GM23248 (cell line): ENCODE measurements around the gene DYRK1B. TPM values are rescaled to one million over a fixed set of nuclear protein-coding genes. Genes with fewer than 3 reads are reported as not detected.

Experiments
- DNase-seq: peaks from one replicate; pipeline ENCODE4 v3.0.0-alpha.2; 2015
- H2AFZ ChIP-seq: fragments of 200-600 bp; sonication (generic); 2 replicates; pipeline ENCODE4 v1.6.1; 2016; ENCODE audit warnings: antibody characterized with exemption
- H3F3A ChIP-seq: fragments of 200-600 bp; sonication (generic); 2 replicates; pipeline ENCODE4 v1.6.1; 2016; ENCODE audit warnings: mild to moderate bottlenecking, antibody characterized with exemption, mixed run types; ENCODE audit not compliant: insufficient read depth
- H3K27ac ChIP-seq: fragments of 200-600 bp; sonication (generic); 2 replicates; pipeline ENCODE4 v1.5.1; 2016; ENCODE audit warnings: mild to moderate bottlenecking
- H3K27me3 ChIP-seq: fragments of 200-600 bp; sonication (generic); replicated peaks from 2 replicates; pipeline ENCODE4 v1.6.1; 2016; ENCODE audit warnings: mild to moderate bottlenecking; ENCODE audit not compliant: insufficient read depth
- H3K36me3 ChIP-seq: fragments of 200-600 bp; sonication (generic); 2 replicates; pipeline ENCODE4 v1.6.1; 2016; ENCODE audit warnings: low read depth, mild to moderate bottlenecking
- H3K4me1 ChIP-seq: fragments of 200-600 bp; sonication (generic); 2 replicates; pipeline ENCODE4 v1.6.1; 2016; ENCODE audit warnings: mild to moderate bottlenecking; ENCODE audit not compliant: insufficient read depth
- H3K4me2 ChIP-seq: fragments of 200-600 bp; sonication (generic); one replicate; pipeline ENCODE4 v1.6.1; 2016; ENCODE audit warnings: mild to moderate bottlenecking; ENCODE audit not compliant: unreplicated experiment
- H3K4me3 ChIP-seq: fragments of 200-600 bp; sonication (generic); 2 replicates; pipeline ENCODE4 v1.5.1; 2016; ENCODE audit warnings: mild to moderate bottlenecking
- H3K79me2 ChIP-seq: fragments of 200-600 bp; sonication (generic); 2 replicates; pipeline ENCODE4 v1.6.1; 2016; ENCODE audit warnings: mild to moderate bottlenecking; ENCODE audit not compliant: insufficient read depth
- H3K9ac ChIP-seq: fragments of 200-600 bp; sonication (generic); 2 replicates; pipeline ENCODE4 v1.6.1; 2016; ENCODE audit warnings: mild to moderate bottlenecking
- H3K9me2 ChIP-seq: fragments of 200-600 bp; sonication (generic); 2 replicates; pipeline ENCODE4 v1.6.1; 2016; ENCODE audit warnings: mixed run types, mild to moderate bottlenecking, moderate library complexity; ENCODE audit not compliant: insufficient read depth
- H3K9me3 ChIP-seq: fragments of 200-600 bp; sonication (generic); one replicate; pipeline ENCODE4 v1.6.1; 2017; ENCODE audit warnings: low read depth
- H4K20me1 ChIP-seq: fragments of 200-600 bp; sonication (generic); 2 replicates; pipeline ENCODE4 v1.6.0; 2016; ENCODE audit not compliant: insufficient read depth
- EZH2 ChIP-seq: fragments of 200-600 bp; sonication (generic); IDR thresholded peaks from 2 replicates; pipeline ENCODE4 v1.6.1; 2018; ENCODE audit warnings: antibody characterized with exemption, mild to moderate bottlenecking; ENCODE audit not compliant: insufficient read depth, poor library complexity, severe bottlenecking
- EZH2phosphoT487 ChIP-seq: fragments of 200-600 bp; sonication (generic); IDR thresholded peaks from 2 replicates; pipeline ENCODE4 v1.6.1; 2018; ENCODE audit warnings: antibody characterized with exemption, moderate library complexity, mild to moderate bottlenecking, low read depth; ENCODE audit not compliant: insufficient read depth
- WGBS, 2 experiments: methylation state at CpG; one replicate each; pipeline ENCODE4 v1.1.6; 2015 to 2017; ENCODE audit warnings: low lambda C conversion rate in 2 of 2, low coverage in 1 of 2; ENCODE audit errors: missing lambda C conversion rate in 2 of 2; 5-methylcytosine and 5-hydroxymethylcytosine counted together
- in situ Hi-C: fragments of 300-500 bp; cut with MboI; formaldehyde crosslinking; loops from 2 replicates; pipeline ENCODE4 v1.15.0; 2020
- polyA plus RNA-seq: library from polyadenylated mRNA; unstranded; fragments of >200 nt; fragmentation: Nextera tagmentation; extraction: Ambion mirVana; gene quantifications from 2 replicates; pipeline ENCODE4 v1.2.1, GENCODE V29; 2016
- total RNA-seq: library from RNA; depleted of rRNA; stranded (reverse); fragments of >200 nt; shearing (Covaris generic); gene quantifications from 2 replicates; pipeline ENCODE4 v1.2.3, GENCODE V29; 2014

Gene DYRK1B
- total and polyA plus RNA-seq, 2 experiments from 2014 or later = 11.1 to 14.9 TPM

DNA sequence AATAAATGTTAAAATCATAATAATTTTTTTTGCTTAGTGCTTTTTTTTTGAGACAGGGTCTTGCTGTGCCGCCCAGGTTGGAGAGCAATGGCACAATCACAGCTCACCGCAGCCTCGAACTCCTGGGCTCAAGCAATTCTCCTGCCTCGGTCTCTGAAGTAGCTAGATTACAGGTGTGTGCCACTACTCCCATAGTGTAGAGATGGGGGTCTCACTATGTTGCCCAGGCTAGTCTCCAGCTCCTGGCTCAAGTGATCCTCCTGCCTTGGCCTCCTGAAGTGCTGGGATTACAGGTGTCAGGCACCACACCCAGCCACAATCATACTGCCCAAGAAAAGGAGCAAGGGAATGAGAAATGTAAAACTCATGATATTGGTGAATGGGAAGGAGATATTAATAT, 7.1 kb upstream of the DYRK1B start:
- Histone ChIP-seq H3K4me2 (no peak overlapping the region), H3K27me3 (no peaks in the 10 kb centered on the region), H3K36me3 (peaks cover 19% of the 10 kb centered on the region), H3K4me3 (no peak overlapping the region), H3K79me2 (peaks cover 87% of the 10 kb centered on the region), H3K4me1 (peaks cover 21% of the 10 kb centered on the region; the same call in 1 of the 2 replicates), H3K9me2 (no peaks in the 10 kb centered on the region), H2AFZ (no peak overlapping the region), H3K9ac (peak overlapping the region; percentile 89; the same call in 1 of the 2 replicates), H4K20me1 (no peaks in the 10 kb centered on the region), H3K9me3 (no peaks in the 10 kb centered on the region), H3F3A (no peaks in the 10 kb centered on the region), H3K27ac (peak overlapping the region; percentile 74)
- 97 to 100% methylated on average over 4 of the region's 4 CpGs for whole genome bisulfite sequencing, 2 experiments
- TF ChIP-seq EZH2phosphoT487 (no peak), EZH2 (no peak)
- DNase-seq = no peak
- in situ Hi-C loops = no loop called here

DNA sequence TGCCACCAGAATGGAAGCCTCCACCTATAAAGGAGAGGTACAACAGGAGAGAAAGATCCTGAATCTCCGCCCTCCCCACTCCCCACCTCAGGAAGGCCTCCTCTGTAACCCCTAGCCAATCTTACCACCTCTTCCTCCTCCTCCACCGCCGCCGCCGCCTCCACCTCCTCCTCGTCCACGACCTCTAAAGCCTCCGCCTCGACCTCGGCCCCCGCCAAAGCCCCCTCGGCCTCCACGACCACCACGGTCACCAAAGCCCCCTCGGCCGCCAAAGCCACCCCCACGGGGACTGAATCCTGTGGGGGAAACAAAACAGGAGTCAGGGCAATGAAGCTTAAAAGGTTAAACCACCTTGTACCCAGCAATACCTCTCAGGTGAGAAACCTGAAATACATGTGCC, 6.5 kb upstream of the DYRK1B start:
- no peaks in the 10 kb centered on the region for H3K9me3 ChIP-seq
- no peak overlapping the region for H3K4me2 ChIP-seq
- H3K9ac ChIP-seq = no peak overlapping the region
- H3K4me1 ChIP-seq = peaks cover 21% of the 10 kb centered on the region; the same call in 1 of the 2 replicates
- H4K20me1 ChIP-seq = no peaks in the 10 kb centered on the region
- no peak for DNase-seq
- no peak overlapping the region for H3K27ac ChIP-seq
- no peak overlapping the region for H3K4me3 ChIP-seq
- 92 to 94% methylated on average over 14 to 17 of the region's 17 CpGs for WGBS, 2 experiments
- in situ Hi-C loops = no loop called here
- no peaks in the 10 kb centered on the region for H3K27me3 ChIP-seq
- no peaks in the 10 kb centered on the region for H3K9me2 ChIP-seq
- peaks cover 81% of the 10 kb centered on the region for H3K79me2 ChIP-seq
- peaks cover 22% of the 10 kb centered on the region for H3K36me3 ChIP-seq
- H3F3A ChIP-seq = no peaks in the 10 kb centered on the region
- H2AFZ ChIP-seq = no peak overlapping the region
- TF ChIP-seq EZH2 = no peak
- no peak for TF ChIP-seq EZH2phosphoT487

DNA sequence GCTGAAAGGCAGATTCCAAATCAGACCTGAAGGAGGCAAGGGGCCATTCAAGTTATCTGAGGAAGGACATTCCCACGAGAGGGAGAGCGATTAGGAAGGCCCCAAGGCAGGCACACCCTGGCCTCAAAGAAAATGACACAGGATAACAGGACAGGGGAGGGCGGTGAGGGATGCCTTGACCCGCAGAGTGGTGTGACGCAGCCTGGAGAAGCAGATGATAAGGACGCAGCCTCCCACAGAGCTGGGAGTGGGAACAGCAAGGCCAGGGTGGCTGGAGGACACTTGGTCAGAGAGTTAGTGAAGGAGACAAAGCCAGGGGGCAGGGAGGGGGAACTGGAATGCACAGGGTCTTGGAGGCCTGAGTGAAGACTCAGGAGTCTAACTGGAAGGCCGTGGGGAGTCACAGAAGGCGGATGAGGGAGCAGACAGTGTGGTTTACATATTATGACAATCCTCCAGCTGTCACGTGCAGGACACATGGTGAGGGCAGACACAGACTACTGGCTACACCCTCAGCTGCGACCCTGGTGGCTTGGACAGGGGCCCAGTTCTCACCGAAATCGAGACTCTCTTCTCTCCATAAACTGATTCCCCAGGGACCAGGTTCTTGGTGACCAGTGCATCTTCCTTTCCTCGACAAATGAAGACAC, 5.8 kb upstream of the DYRK1B start:
- Histone ChIP-seq H3K9ac (no peak overlapping the region), H3F3A (0 out of 2 replicates have a peak, but pooled peaks cover 2% of the 10 kb centered on the region), H3K4me1 (peaks cover 16% of the 10 kb centered on the region; the same call in 1 of the 2 replicates), H3K36me3 (peaks cover 22% of the 10 kb centered on the region), H3K4me2 (no peak overlapping the region), H2AFZ (no peak overlapping the region), H3K79me2 (peaks cover 75% of the 10 kb centered on the region), H3K9me2 (no peaks in the 10 kb centered on the region), H4K20me1 (no peaks in the 10 kb centered on the region), H3K27ac (no peak overlapping the region), H3K9me3 (no peaks in the 10 kb centered on the region), H3K4me3 (no peak overlapping the region), H3K27me3 (no peaks in the 10 kb centered on the region)
- 76 to 77% methylated on average over 13 of the region's 13 CpGs for WGBS, 2 experiments
- TF ChIP-seq EZH2phosphoT487 = no peak
- no peak for TF ChIP-seq EZH2
- no peak for DNase-seq
- in situ Hi-C loops = no loop called here

DNA sequence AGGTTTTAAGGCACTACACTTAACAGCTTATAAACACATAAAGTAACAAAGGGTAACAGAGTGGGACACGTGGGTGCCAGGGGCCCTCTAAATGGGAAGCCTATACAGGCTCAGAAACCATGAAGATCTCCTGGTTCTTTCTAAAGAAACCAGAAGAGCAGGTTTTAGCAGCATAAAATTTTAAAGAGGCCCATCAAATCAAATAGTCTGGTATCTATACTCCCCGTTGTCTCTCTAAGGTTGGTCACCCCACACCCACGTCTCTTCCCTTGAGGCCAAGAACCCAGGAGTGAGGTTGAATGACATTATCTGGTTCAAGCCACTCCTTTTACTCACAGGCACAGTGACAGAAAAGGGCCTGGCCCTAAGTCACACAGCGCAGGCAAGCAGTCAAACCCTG, 4.6 kb upstream of the DYRK1B start:
- H3K79me2 ChIP-seq = peaks cover 62% of the 10 kb centered on the region

More for the DNA sequence above, 4.6 kb upstream of the DYRK1B start:
- peaks cover 7% of the 10 kb centered on the region; the same call in 1 of the 2 replicates for H3K4me1 ChIP-seq
- no peaks in the 10 kb centered on the region for H3K9me2 ChIP-seq
- H3K9me3 ChIP-seq = no peaks in the 10 kb centered on the region
- H3K4me2 ChIP-seq = no peak overlapping the region
- 92 to 93% methylated on average over 4 of the region's 4 CpGs for WGBS, 2 experiments
- no peaks in the 10 kb centered on the region for H3K27me3 ChIP-seq
- H2AFZ ChIP-seq = no peak overlapping the region
- 0 out of 2 replicates have a peak, but pooled peaks cover 8% of the 10 kb centered on the region for H3F3A ChIP-seq
- H3K4me3 ChIP-seq = no peak overlapping the region
- H3K27ac ChIP-seq = no peak overlapping the region
- TF ChIP-seq EZH2 (no peak), EZH2phosphoT487 (no peak)
- in situ Hi-C loops = no loop called here
- H4K20me1 ChIP-seq = no peaks in the 10 kb centered on the region
- H3K36me3 ChIP-seq = peaks cover 22% of the 10 kb centered on the region
- no peak overlapping the region for H3K9ac ChIP-seq
- DNase-seq = no peak
